Stimulated activated naive CD8-positive, alpha-beta T cell treated with anti-CD3 and anti-CD28 coated beads, Interleukin-15, Interleukin-2, amounts not matched to agents 100 ng/mL and 50 ng/mL, for 24 hours (primary cell): ENCODE data around the gene PRKACA.

Experiments
- H3K27ac Mint-ChIP-seq: one replicate; pipeline ENCODE4 v1.8.0; 2021; ENCODE audit warnings: mild to moderate bottlenecking, mixed read lengths
- H3K27me3 Mint-ChIP-seq: one replicate; pipeline ENCODE4 v1.8.0; 2021; ENCODE audit warnings: mixed read lengths
- H3K36me3 Mint-ChIP-seq: one replicate; pipeline ENCODE4 v1.8.0; 2021; ENCODE audit warnings: low read depth, mixed read lengths
- H3K4me1 Mint-ChIP-seq: one replicate; pipeline ENCODE4 v1.8.0; 2021; ENCODE audit warnings: low read depth, mixed read lengths
- H3K4me3 Mint-ChIP-seq: one replicate; pipeline ENCODE4 v1.8.0; 2021; ENCODE audit warnings: mild to moderate bottlenecking, mixed read lengths
- H3K9me3 Mint-ChIP-seq: one replicate; pipeline ENCODE4 v1.8.0; 2021; ENCODE audit warnings: mixed read lengths

PRKACA gene

DNA sequence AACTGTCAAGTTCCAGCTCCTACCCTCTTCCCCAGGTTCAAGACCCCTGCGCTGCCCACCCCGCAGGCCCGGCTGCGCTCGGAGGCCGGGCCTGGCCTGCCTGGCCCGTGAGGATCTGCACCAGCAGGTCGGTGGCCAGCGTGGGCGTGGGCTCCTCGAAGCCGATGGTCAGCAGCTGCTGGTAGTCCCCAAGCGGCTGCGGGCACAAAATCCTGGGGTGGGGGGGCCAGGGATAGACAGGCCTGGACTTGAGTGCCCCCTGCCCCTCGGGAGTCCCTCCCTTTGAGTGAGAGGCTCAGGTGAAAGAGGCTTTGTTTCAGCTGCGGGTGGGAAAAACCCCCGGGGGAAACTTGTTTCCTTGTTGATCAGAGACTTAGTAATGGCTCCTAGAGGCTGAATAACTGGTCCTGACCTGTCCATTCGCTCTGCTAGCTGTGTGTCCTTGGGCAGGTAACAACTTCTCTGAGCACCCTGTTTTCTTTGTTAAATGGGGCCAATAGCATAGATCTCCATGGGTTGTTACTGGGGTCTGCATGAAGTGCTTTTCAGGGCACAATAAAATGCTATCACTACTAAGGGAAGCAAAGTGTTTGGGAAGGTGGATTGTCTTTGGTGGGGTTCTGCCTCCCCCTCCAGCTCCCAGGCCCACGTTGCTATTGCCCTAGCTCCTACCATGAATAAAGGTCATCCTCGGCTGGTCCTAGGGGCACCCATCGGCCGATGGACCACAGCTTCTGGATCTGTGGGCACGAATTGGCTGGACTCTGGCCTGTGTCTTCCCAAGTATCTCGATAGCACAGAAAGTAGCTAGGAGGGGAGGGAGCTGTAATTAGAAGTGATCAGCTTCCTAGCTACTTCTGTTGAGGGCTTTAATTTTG lies 35.5 kb downstream of the PRKACA start:
- Mint-ChIP-seq H3K4me3 (peak overlapping the region; percentile 89), H3K36me3 (no peaks in the 10 kb centered on the region), H3K27ac (peak overlapping the region; percentile 87)

GRCh38 chr19:14080887-14081796 lies 36.4 kb downstream of the PRKACA start:
- Mint-ChIP-seq H3K9me3 (no peaks in the 10 kb centered on the region), H3K27ac (peak overlapping the region; percentile 87), H3K4me1 (peaks cover 11% of the 10 kb centered on the region), H3K27me3 (no peaks in the 10 kb centered on the region), H3K36me3 (no peaks in the 10 kb centered on the region), H3K4me3 (peak overlapping the region; percentile 89)

More for the DNA sequence above, 35.5 kb downstream of the PRKACA start:
- Mint-ChIP-seq H3K9me3 (no peaks in the 10 kb centered on the region), H3K27me3 (no peaks in the 10 kb centered on the region), H3K4me1 (peaks cover 11% of the 10 kb centered on the region)

DNA sequence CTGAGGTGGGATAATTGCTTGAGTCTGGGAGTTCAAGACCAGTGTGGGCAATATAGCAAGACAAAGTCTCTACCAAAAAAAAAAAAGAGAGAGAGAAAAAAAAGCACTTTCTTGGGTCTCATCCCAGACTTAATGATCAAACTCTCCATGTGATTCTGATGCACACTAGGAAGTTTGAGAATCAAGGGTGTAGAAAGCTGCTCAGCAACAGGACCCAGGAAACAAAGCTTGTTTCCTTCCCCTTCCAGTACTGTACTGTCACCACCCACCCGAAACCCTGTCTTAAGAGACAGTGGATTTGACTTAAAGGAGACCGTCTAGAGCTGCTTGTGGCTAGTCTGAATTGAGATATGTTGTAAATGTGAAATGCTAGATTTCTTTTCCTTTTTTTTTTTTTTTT lies 39.2 kb downstream of the PRKACA start:
- Mint-ChIP-seq H3K4me3 (no peak overlapping the region), H3K4me1 (peaks cover 28% of the 10 kb centered on the region), H3K27ac (no peak overlapping the region), H3K27me3 (no peaks in the 10 kb centered on the region), H3K36me3 (no peaks in the 10 kb centered on the region), H3K9me3 (no peaks in the 10 kb centered on the region)

DNA sequence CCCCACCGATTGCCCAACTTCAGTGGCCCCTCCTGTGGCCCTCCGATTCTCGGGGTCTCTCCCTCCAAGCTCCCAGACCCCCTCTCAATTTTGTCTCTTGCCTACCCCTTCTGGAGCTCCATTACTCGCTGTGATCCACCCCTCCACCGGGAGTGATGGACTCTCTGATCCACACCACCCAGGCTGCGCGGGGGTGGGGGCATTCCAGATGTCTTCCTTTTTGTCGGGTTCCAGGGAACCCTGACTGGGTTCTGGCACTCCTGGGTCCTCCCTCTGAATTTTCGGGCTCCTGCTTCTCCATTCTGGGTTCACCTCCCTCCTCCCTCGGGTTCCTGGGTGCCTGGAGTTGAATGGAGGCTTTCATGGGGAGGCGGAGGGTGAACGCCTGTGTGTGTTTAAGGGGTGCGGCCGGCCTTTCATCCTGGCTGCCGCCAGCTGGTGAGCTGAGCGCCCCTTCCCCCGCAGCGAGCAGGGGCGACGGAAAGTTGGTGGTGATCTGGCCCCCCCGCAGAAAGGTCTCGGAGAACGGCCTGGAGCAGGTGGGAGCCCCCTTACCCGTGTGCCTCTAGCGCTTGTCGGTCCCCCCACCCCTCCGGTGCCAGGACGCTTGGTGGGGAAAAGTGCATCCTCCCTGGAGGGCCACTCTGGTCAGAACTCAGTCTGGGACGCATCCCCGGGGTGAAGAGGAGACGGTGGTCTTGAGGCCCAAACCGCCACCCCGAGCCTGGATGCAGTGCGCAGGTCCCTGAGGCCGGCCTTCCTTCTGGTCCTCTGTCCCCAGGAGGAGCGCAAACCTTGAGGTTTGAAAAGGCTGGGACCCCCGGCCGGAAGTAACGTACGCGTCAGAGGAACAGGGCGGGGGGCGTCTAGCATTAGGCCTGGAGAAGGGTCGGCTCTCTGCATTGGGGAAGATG lies 43.4 kb downstream of the PRKACA start:
- H3K4me1 Mint-ChIP-seq, result peaks cover 20% of the 10 kb centered on the region
- no peaks in the 10 kb centered on the region for H3K9me3 Mint-ChIP-seq
- peak overlapping the region; percentile 93 for H3K4me3 Mint-ChIP-seq
- no peaks in the 10 kb centered on the region for H3K36me3 Mint-ChIP-seq
- no peaks in the 10 kb centered on the region for H3K27me3 Mint-ChIP-seq
- H3K27ac Mint-ChIP-seq, result peak overlapping the region; percentile 70

DNA sequence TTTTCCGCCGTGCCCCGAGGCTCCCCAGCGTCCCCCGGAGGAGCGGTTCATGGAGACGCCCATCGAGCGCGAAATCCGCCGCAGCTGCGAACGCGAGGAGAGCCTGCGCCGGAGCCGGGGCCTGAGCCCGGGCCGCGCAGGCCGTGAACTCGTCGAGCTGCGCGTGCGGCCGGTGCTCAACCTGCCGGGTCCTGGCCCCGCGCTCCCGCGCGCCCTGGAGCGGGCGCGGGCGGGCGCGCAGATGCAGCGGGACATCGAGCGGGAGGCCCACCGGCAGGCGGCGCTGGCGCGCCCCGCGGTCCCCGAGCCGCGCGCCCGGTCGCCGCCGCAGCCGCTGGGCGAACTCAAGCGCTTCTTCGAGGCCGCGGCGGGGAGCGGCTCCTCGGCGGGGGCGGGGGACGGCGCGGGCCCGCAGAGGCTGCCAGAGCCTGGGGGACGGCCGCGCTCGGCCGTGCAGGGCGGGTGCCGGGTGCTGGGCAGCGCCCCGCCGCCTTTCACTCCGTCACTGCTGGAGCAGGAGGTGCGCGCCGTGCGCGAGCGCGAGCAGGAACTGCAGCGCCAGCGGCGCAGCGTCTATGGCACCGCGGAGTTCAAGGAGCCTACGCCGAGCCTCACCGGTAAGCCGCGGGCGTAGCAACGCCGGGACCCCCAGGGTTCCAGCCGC lies 44.2 kb downstream of the PRKACA start:
- no peaks in the 10 kb centered on the region for H3K36me3 Mint-ChIP-seq
- H3K4me3 Mint-ChIP-seq, result peak overlapping the region; percentile 93
- H3K27me3 Mint-ChIP-seq, result no peaks in the 10 kb centered on the region
- no peak overlapping the region for H3K27ac Mint-ChIP-seq
- no peaks in the 10 kb centered on the region for H3K9me3 Mint-ChIP-seq
- H3K4me1 Mint-ChIP-seq, result peaks cover 20% of the 10 kb centered on the region

DNA sequence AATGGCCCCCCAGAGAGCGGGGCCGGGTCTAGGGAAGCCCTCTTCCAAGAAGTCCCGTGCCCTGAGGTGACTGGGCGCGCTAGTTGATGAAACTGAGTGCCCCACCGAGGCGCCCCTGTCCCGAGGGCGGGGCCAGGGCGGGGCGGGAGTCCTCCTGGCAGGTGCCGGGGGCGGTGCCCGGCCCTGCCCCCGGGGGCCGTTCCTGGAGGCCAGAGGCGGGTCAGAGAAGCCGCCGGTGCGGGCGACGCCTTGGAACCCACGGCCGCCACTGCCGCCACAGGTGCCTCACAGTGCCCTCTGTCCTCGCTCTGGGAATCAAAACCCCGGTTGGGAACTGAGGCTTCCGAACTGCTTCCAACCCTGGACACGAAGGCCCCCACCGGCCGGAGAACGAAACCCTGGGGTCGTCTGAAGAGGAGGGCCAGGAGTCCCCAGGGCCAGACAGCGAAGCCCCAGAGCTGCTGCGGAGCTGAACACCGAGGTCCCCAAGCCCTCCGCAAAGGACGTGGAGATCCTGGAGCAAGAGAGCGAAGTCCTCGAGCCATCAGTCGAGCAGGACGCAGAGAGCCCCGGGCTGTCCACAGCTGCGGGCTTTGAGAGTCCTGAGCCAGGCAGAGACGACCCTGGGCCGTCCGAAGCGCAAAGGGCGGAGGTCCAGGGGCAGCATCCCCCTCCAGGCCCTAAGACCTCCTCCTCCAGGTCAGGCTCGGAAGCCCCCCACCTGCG lies 44.9 kb downstream of the PRKACA start, which contains the start of gene MISP3:
TSS of gene MISP3 (plus strand) at position 252 of the 726 bp plus-strand sequence. CDS start 524 bp downstream, outside the sequence.
- peaks cover 20% of the 10 kb centered on the region for H3K4me1 Mint-ChIP-seq
- no peaks in the 10 kb centered on the region for H3K9me3 Mint-ChIP-seq
- H3K4me3 Mint-ChIP-seq, result peak within 1 kb of the TSS; percentile 93
- no peak within 1 kb of the TSS for H3K27ac Mint-ChIP-seq
- H3K27me3 Mint-ChIP-seq, result no peaks in the 10 kb centered on the region
- no peaks in the 10 kb centered on the region for H3K36me3 Mint-ChIP-seq

DNA sequence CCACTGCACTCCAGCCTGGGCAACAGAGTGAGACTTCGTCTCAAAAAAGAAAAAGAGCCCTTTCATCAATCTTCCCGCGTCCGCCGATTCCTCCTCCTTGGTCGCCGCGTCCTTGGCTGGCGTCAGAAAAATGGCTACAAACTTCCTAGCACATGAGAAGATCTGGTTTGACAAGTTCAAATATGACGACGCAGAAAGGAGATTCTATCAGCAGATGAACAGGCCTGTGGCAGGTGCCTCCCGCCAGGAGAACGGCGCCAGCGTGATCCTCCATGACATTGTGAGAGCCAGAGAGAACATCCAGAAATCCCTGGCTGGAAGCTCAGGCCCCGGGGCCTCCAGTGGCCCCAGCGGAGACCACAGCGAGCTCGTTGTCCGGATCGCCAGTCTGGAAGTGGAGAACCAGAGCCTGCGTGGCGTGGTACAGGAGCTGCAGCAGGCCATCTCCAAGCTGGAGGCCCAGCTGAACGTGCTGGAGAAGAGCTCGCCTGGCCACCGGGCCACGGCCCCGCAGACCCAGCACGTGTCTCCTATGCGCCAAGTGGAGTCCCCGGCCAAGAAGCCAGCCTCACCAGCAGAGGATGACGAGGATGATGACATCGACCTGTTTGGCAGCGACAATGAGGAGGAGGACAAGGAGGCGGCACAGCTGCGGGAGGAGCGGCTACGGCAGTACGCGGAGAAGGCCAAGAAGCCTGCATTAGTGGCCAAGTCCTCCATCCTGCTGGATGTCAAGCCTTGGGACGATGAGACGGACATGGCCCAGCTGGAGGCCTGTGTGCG lies 47.1 kb downstream of the PRKACA start:
- H3K4me3 Mint-ChIP-seq, result no peak overlapping the region
- peaks cover 20% of the 10 kb centered on the region for H3K4me1 Mint-ChIP-seq
- H3K9me3 Mint-ChIP-seq, result no peaks in the 10 kb centered on the region
- H3K36me3 Mint-ChIP-seq, result no peaks in the 10 kb centered on the region
- no peak overlapping the region for H3K27ac Mint-ChIP-seq
- peaks cover 4% of the 10 kb centered on the region for H3K27me3 Mint-ChIP-seq

GRCh38 chr19:14066134-14066533 lies 51.4 kb downstream of the PRKACA start:
- Mint-ChIP-seq H3K4me3 (no peak overlapping the region), H3K9me3 (no peaks in the 10 kb centered on the region), H3K27me3 (peaks cover 7% of the 10 kb centered on the region), H3K4me1 (no peaks in the 10 kb centered on the region), H3K36me3 (no peaks in the 10 kb centered on the region), H3K27ac (no peak overlapping the region)

DNA sequence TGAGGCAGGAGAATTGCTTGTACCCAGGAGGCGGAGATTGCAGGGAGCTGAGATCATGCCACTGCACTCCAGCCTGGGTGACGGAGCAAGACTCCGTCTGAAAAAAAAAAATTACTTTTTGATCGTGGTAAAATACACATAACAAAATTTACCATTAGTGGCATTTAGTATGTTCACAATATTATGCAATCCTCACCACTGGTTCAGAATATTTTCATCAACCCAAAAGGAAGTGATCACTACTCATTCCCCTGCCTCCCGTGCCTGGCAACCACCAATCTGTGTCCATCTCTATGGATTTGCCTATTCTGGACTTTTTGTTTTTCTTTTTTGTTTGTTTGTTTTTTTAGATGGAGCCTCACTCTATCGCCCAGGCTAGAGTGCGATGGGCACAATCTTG lies 54.5 kb downstream of the PRKACA start:
- Mint-ChIP-seq H3K36me3 (no peaks in the 10 kb centered on the region), H3K4me3 (no peak overlapping the region), H3K9me3 (no peaks in the 10 kb centered on the region), H3K27ac (no peak overlapping the region), H3K27me3 (peaks cover 32% of the 10 kb centered on the region), H3K4me1 (peaks cover 12% of the 10 kb centered on the region)

DNA sequence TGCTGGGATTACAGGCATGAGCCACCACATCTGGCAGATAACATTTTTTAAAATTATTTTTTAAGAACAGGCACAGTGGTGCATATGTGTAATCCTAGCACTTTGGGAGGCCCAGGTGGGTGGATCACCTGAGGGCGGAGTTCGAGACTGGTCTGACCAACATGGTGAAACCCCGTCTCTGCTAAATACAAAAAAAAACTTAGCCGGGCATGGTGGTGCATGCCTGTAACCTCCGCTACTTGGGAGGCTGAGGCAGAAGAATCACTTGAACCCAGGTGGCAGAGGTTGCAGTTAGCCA lies 55.1 kb downstream of the PRKACA start:
- H3K9me3 Mint-ChIP-seq, result no peaks in the 10 kb centered on the region

DNA sequence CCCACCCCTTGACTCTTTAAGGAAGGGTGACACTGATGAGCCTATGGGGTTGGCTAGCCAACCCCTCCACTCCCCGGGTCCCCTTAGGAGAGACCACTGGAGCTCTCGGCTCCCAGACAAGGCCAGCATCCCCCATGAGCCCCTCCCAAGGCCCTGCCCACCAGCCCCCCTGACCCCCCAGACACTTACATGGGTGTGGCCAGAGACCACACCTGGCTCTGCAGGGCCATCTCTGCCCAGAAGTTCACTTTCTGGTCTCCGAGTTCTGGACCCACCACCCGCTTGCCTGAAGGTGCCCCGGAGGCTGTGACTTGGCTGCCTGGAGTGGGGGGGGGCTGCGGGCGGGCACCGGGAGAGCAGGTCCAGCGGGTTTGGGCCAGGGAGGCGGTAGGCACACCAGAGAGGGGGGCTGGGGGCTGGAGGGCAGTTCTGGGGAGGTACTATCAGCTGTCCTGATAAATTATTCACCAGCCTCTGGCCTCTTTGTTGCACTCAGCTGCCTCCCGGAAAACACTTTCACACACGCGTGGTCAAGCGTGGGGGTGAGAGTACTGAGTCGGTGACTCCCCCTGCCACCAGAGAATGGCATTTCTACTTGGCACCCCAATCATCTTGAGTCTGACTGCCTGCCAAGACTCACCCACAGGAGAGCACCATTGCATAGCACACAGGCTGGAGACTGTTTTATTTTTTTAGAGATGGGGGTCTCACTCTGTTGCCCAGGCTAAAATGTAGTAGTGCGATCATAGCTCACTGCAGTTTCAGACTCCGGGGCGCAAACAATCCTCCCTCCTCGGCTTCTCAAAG lies 55.6 kb downstream of the PRKACA start, which contains the start of gene PALM3:
TSS of gene PALM3 (minus strand) at position 326 of the 807 bp plus-strand sequence. CDS start at position 230, 96 bp downstream.
- H3K4me1 Mint-ChIP-seq, result peaks cover 12% of the 10 kb centered on the region
- peaks cover 36% of the 10 kb centered on the region for H3K27me3 Mint-ChIP-seq
- H3K27ac Mint-ChIP-seq, result no peak within 1 kb of the TSS

More for the DNA sequence above, 55.1 kb downstream of the PRKACA start:
- peaks cover 12% of the 10 kb centered on the region for H3K4me1 Mint-ChIP-seq
- H3K27ac Mint-ChIP-seq, result no peak overlapping the region
- no peaks in the 10 kb centered on the region for H3K36me3 Mint-ChIP-seq
- peaks cover 35% of the 10 kb centered on the region for H3K27me3 Mint-ChIP-seq
- no peak overlapping the region for H3K4me3 Mint-ChIP-seq

GRCh38 chr19:14061081-14061749 lies 56.3 kb downstream of the PRKACA start:
- Mint-ChIP-seq H3K9me3 (no peaks in the 10 kb centered on the region), H3K27ac (no peak overlapping the region), H3K4me1 (peaks cover 12% of the 10 kb centered on the region), H3K27me3 (peaks cover 39% of the 10 kb centered on the region), H3K4me3 (no peak overlapping the region), H3K36me3 (no peaks in the 10 kb centered on the region)

More for the DNA sequence above, 55.6 kb downstream of the PRKACA start, which contains the start of gene PALM3:
- no peaks in the 10 kb centered on the region for H3K36me3 Mint-ChIP-seq
- no peak within 1 kb of the TSS for H3K4me3 Mint-ChIP-seq
- H3K9me3 Mint-ChIP-seq, result no peaks in the 10 kb centered on the region
